Prostate gland (tissue), 2 donors: ENCODE measurements around the gene TRIB2.
A peak's percentile ranks its signal among the peaks of the same experiment; 100 is the strongest.

Source experiments
- POLR2A ChIP-seq: fragments of 450-650 bp; IDR thresholded peaks from one replicate; pipeline ENCODE4 v1.6.1; 2016; ENCODE audit warnings: antibody characterized with exemption, mild to moderate bottlenecking
- TF ChIP-seq, protein P1 (sequence below), 4 experiments: fragments of 200-600 bp in 2 of 4; fragments of 450-650 bp in 2 of 4; sonication (generic) in 2 of 4; IDR thresholded peaks; 1 replicate in 3 of 4; 2 replicates in 1 of 4; pipeline ENCODE4 v1.5.1; 2016 to 2019; ENCODE audit warnings: antibody characterized with exemption in 4 of 4, mild to moderate bottlenecking in 2 of 4, moderate library complexity in 2 of 4

DNA sequence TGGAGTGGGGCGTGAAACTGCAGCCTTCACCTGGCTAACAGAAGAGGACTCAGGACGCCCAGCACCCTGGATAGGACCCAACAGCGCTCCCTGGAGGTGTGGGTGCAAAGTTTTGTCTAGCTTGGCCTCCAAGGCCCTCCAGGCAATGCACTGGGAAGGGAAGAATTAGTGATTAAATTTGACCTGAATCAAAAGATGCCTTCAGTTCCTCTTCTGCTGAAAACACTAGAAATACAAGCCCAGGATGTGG, 779 bp upstream of the TRIB2 start:
- TF ChIP-seq, protein P1, sequence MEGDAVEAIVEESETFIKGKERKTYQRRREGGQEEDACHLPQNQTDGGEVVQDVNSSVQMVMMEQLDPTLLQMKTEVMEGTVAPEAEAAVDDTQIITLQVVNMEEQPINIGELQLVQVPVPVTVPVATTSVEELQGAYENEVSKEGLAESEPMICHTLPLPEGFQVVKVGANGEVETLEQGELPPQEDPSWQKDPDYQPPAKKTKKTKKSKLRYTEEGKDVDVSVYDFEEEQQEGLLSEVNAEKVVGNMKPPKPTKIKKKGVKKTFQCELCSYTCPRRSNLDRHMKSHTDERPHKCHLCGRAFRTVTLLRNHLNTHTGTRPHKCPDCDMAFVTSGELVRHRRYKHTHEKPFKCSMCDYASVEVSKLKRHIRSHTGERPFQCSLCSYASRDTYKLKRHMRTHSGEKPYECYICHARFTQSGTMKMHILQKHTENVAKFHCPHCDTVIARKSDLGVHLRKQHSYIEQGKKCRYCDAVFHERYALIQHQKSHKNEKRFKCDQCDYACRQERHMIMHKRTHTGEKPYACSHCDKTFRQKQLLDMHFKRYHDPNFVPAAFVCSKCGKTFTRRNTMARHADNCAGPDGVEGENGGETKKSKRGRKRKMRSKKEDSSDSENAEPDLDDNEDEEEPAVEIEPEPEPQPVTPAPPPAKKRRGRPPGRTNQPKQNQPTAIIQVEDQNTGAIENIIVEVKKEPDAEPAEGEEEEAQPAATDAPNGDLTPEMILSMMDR (IDR thresholded peaks at IDR 0.05), result peak in 3 of 4 experiments; percentile 57 to 64 (median 64)
- TF ChIP-seq POLR2A, result no peak
